Esophagus muscularis mucosa (tissue), 4 donors: ENCODE results near the gene BSN. TPM values are rescaled to one million over a fixed set of nuclear protein-coding genes. Genes with fewer than 3 reads are reported as not detected.

Experiments used
- DNase-seq: peaks from one replicate; pipeline ENCODE4 v3.0.0-alpha.2; 2017; ENCODE audit errors: extremely low spot score
- H3K27ac ChIP-seq, 4 donors: fragments of 200-600 bp; sonication (generic); replicated peaks in 1 of 4; 1 replicate in 3 of 4; 2 replicates in 1 of 4; pipeline ENCODE4 v1.5.1; 2016 to 2019; ENCODE audit warnings: mild to moderate bottlenecking in 1 of 4
- H3K27me3 ChIP-seq, 4 donors: fragments of 200-600 bp; sonication (generic); one replicate each; pipeline versions ENCODE4 v1.5.1 to v1.6.0; 2016 to 2019
- H3K36me3 ChIP-seq, 4 donors: fragments of 200-600 bp; sonication (generic); one replicate each; pipeline ENCODE4 v1.5.1; 2016 to 2019
- H3K4me1 ChIP-seq, 4 donors: fragments of 200-600 bp; sonication (generic); one replicate each; pipeline ENCODE4 v1.5.1; 2016 to 2019
- H3K4me3 ChIP-seq, 4 donors: fragments of 200-600 bp; sonication (generic); 1 replicate in 2 of 4; 2 replicates in 2 of 4; pipeline ENCODE4 v1.5.1; 2016 to 2019; ENCODE audit warnings: mild to moderate bottlenecking in 4 of 4, moderate library complexity in 1 of 4
- H3K9me3 ChIP-seq, 4 donors: fragments of 200-600 bp; sonication (generic); 1 replicate in 3 of 4; 2 replicates in 1 of 4; pipeline ENCODE4 v1.5.1; 2016 to 2019
- EP300 ChIP-seq: sonication (generic); formaldehyde crosslinking; IDR thresholded peaks from one replicate; pipeline ENCODE4 v1.6.1; 2017; ENCODE audit warnings: antibody characterized with exemption
- POLR2A ChIP-seq: fragments of 450-650 bp; IDR thresholded peaks from one replicate; pipeline ENCODE4 v1.6.1; 2017; ENCODE audit warnings: antibody characterized with exemption, moderate library complexity, mild to moderate bottlenecking, low read depth
- POLR2AphosphoS5 ChIP-seq, 2 donors: sonication (generic); formaldehyde crosslinking; IDR thresholded peaks; one replicate each; pipeline ENCODE4 v1.6.1; 2017; ENCODE audit warnings: antibody characterized with exemption in 2 of 2
- WGBS: methylation state at CpG from one replicate; pipeline ENCODE4 v1.1.5; 2018; 5-methylcytosine and 5-hydroxymethylcytosine counted together
- intact Hi-C: fragments of 100-400 bp; cut with DNase I; formaldehyde crosslinking; loops from one replicate; pipeline ENCODE4 v1.15.1; 2023
- total RNA-seq, 4 donors: library from RNA; depleted of rRNA; stranded (reverse); fragments of >200 nt; gene quantifications; one replicate each; pipeline versions ENCODE4 v1.1.0 to v1.2.1, GENCODE V29; 2016
- TF ChIP-seq, protein P1 (sequence below), 3 experiments: fragments of 200-600 bp in 2 of 3; fragments of 450-650 bp in 1 of 3; sonication (generic) in 2 of 3; IDR thresholded peaks; one replicate each; pipeline ENCODE4 v1.5.1; 2017 to 2019; ENCODE audit warnings: antibody characterized with exemption in 3 of 3, mild to moderate bottlenecking in 2 of 3, moderate library complexity in 1 of 3

Gene BSN
- total RNA-seq, 4 donors from 2014 or later, result 0.42 to 1.7 (median 0.78) TPM

DNA sequence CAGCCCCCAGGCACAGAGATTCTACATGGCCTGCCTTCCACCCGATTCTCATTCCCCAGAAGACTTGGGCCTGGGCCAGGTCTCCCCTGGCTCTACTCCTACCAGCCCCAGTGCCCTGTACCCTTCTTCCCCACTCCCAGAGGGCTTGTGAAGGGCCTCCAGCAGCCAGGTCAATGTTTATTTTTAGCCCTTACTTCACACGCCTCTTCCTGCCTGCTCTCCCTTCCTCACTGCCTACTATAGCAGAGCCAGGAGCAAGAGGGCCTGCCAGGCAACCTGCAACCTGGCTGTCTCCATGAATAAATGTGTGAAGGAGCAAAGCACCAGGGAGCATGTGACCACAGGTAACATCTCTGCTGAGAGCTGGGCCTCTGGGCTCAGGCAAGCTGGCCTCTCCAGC, 93.5 kb downstream of the BSN start:
- intact Hi-C loops, result no loop called here
- Histone ChIP-seq H3K4me3 (no peak overlapping the region), H3K27ac (no peak overlapping the region), H3K9me3 (no peaks in the 10 kb centered on the region), H3K36me3 (peaks cover 0 to 3% (median 1%) of the 10 kb centered on the region in 4 donors), H3K27me3 (no peaks in the 10 kb centered on the region), H3K4me1 (peaks cover 0 to 9% (median 0%) of the 10 kb centered on the region in 4 donors)
- TF ChIP-seq, protein P1, sequence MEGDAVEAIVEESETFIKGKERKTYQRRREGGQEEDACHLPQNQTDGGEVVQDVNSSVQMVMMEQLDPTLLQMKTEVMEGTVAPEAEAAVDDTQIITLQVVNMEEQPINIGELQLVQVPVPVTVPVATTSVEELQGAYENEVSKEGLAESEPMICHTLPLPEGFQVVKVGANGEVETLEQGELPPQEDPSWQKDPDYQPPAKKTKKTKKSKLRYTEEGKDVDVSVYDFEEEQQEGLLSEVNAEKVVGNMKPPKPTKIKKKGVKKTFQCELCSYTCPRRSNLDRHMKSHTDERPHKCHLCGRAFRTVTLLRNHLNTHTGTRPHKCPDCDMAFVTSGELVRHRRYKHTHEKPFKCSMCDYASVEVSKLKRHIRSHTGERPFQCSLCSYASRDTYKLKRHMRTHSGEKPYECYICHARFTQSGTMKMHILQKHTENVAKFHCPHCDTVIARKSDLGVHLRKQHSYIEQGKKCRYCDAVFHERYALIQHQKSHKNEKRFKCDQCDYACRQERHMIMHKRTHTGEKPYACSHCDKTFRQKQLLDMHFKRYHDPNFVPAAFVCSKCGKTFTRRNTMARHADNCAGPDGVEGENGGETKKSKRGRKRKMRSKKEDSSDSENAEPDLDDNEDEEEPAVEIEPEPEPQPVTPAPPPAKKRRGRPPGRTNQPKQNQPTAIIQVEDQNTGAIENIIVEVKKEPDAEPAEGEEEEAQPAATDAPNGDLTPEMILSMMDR (IDR thresholded peaks at IDR 0.05), result no peak
- no peak for TF ChIP-seq POLR2A
- no peak for TF ChIP-seq POLR2AphosphoS5 (IDR thresholded peaks at IDR 0.05)
- TF ChIP-seq EP300, result no peak
- DNase-seq, result no peak
- WGBS, result 64% methylated on average over 2 of the region's 2 CpGs

DNA sequence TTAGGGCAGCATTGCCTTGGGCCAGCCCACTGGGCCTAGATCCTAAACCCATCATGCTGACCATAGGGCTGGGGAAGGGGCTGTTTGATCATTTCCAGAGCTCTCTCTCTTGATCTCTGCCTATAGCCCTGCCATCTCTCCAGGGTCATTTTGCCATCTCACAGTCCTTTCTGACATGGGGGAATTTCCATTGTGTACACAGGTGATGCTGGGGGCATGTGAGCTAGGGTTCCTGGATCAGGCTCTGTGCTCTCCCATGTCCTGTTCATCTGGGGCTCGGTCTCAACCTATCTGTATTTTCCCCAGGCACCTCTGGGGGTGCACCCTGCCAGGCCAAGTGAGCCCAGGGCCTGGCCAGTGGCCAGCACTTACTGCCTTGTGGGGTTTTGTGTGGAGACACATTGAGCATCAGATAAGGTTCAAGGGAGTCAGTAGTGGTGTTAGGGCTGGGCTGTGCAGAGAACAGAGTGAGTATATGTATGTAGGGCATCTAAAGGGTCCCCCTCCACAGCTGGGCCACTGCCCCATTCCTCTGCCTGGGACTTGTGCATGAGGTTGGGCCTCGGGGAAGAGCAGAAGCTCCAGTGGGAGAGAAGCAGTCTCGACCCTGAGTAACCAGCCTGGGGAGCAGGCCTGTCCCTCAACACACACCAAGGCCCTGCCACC, 94.2 kb downstream of the BSN start:
- H3K4me3 ChIP-seq, result no peak overlapping the region
- H3K4me1 ChIP-seq, result peaks cover 0 to 9% (median 0%) of the 10 kb centered on the region in 4 donors
- no peaks in the 10 kb centered on the region for H3K36me3 ChIP-seq
- DNase-seq, result no peak
- WGBS, result 71% methylated on average over 2 of the region's 3 CpGs
- intact Hi-C loops, result no loop called here
- TF ChIP-seq EP300 (no peak), POLR2A (no peak), POLR2AphosphoS5 (IDR thresholded peaks at IDR 0.05) (no peak)
- TF ChIP-seq, protein P1 (IDR thresholded peaks at IDR 0.05), result no peak
- no peaks in the 10 kb centered on the region for H3K9me3 ChIP-seq
- H3K27ac ChIP-seq, result no peak overlapping the region
- no peaks in the 10 kb centered on the region for H3K27me3 ChIP-seq

DNA sequence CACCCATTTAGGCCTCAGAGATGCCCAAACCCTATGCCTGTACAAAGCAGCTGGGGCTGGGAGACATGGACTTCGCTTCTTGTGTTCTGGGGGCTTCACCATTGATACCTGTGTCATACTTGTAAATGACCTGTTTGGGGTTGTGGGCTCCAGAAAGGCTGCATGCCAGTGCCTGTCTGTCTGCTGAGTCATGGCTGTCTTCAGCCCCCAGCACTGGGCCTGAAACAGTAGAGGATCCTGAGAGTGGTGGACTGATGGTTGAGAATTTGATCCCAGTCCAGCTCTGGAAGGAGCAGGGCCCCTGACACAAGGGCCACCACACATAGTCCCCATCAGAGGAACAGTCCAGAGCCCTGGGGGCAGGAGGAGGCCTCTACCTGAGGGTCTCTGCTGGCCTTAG, 95.3 kb downstream of the BSN start:
- DNase-seq, result no peak
- no peak overlapping the region for H3K4me3 ChIP-seq
- H3K4me1 ChIP-seq, result peaks cover 0 to 9% (median 0%) of the 10 kb centered on the region in 4 donors
- H3K9me3 ChIP-seq, result no peaks in the 10 kb centered on the region
- WGBS, result 100% methylated on average over 1 of the region's 1 CpG
- H3K27ac ChIP-seq, result no peak overlapping the region
- H3K27me3 ChIP-seq, result no peaks in the 10 kb centered on the region
- intact Hi-C loops, result no loop called here
- H3K36me3 ChIP-seq, result no peaks in the 10 kb centered on the region
- TF ChIP-seq, protein P1 (IDR thresholded peaks at IDR 0.05), result no peak
- TF ChIP-seq POLR2A, result no peak
- no peak for TF ChIP-seq POLR2AphosphoS5 (IDR thresholded peaks at IDR 0.05)
- TF ChIP-seq EP300, result no peak

DNA sequence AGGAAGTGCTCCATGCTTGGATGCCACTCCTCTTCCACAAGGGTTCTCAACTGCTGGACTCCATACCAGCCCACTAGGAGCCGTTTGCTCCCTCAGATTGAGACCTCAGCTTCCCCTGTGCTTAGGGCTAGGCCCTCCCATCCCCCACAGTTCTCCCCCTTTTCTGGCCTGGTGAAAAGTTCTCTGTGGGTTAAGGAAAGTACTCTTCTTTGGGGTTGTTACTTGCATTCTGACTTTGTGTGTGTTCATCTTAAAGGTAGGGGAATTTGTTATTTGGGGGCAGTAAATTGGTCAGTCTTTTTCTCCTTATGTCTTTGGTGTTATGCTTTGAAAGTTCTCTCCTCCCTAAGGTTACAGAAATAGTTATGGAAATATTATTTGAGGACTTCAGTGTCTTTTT, 95.9 kb downstream of the BSN start:
- Histone ChIP-seq H3K27ac (no peak overlapping the region), H3K4me3 (no peak overlapping the region), H3K4me1 (peaks cover 0 to 9% (median 0%) of the 10 kb centered on the region in 4 donors), H3K27me3 (no peaks in the 10 kb centered on the region), H3K36me3 (no peaks in the 10 kb centered on the region), H3K9me3 (no peaks in the 10 kb centered on the region)
- 78% methylated on average over 1 of the region's 1 CpG for WGBS
- TF ChIP-seq EP300 (no peak), POLR2A (no peak), POLR2AphosphoS5 (IDR thresholded peaks at IDR 0.05) (no peak)
- TF ChIP-seq, protein P1 (IDR thresholded peaks at IDR 0.05), result no peak
- intact Hi-C loops, result no loop called here
- DNase-seq, result no peak

DNA sequence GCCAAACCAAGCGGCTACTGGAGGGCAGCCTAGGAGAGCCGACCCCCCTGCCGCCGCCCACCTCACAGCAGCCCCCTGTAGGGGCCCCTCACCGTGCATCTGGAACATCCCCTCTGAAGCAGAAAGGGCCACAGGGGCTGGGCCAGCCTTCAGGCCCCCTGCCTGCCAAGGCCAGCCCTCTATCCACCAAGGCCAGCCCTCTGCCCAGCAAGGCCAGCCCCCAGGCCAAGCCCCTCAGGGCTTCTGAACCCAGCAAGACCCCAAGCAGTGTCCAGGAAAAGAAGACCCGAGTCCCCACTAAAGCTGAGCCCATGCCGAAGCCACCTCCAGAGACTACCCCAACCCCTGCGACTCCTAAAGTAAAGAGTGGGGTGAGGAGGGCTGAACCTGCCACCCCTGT, 96.4 kb downstream of the BSN start:
- H3K4me3 ChIP-seq, result no peak overlapping the region
- peaks cover 0 to 9% (median 0%) of the 10 kb centered on the region in 4 donors for H3K4me1 ChIP-seq
- H3K9me3 ChIP-seq, result no peaks in the 10 kb centered on the region
- DNase-seq, result no peak
- intact Hi-C loops, result no loop called here
- 75% methylated on average over 8 of the region's 8 CpGs for WGBS
- H3K27me3 ChIP-seq, result no peaks in the 10 kb centered on the region
- H3K36me3 ChIP-seq, result no peaks in the 10 kb centered on the region
- no peak overlapping the region for H3K27ac ChIP-seq
- TF ChIP-seq POLR2AphosphoS5 (IDR thresholded peaks at IDR 0.05) (no peak), EP300 (no peak), POLR2A (no peak)
- TF ChIP-seq, protein P1 (IDR thresholded peaks at IDR 0.05), result no peak
